Endothelial cell of umbilical vein (primary cell): ENCODE measurements around the gene BOLL. TPM values are rescaled to one million over a fixed set of nuclear protein-coding genes. Genes with fewer than 3 reads are reported as not detected.

Source experiments
- BruUV-seq: library from RNA; stranded (reverse); fragments of 400-500 nt; replicated peaks from 2 replicates; lab custom pipeline; 2021; lab: Mats Ljungman, UMichigan
- CTCF ChIA-PET: fragments of 300-600, 350-600 bp; sonication (Branson Sonifier 250); formaldehyde crosslinking; loops from one replicate; lab custom pipeline; 2021; ENCODE audit warnings: antibody characterized with exemption, inconsistent platforms; lab: Charles Lee
- POLR2A ChIA-PET: fragments of 300-600, 350-600 bp; sonication (Branson Sonifier 250); formaldehyde crosslinking; loops from one replicate; lab custom pipeline; 2021; ENCODE audit warnings: antibody characterized with exemption, inconsistent platforms; lab: Charles Lee
- DNase-seq: peaks from one replicate; pipeline ENCODE4 v3.0.0-alpha.2; 2011; ENCODE audit warnings: low read depth, low spot score
- FAIRE-seq: peaks from 2 replicates; lab custom pipeline; 2011; peaks lifted over from hg19 to GRCh38; lab: Jason Lieb, UNC
- H2AFZ ChIP-seq: 2 replicates; pipeline ENCODE4 v1.6.0; 2012; ENCODE audit warnings: low read depth, low read length, control low read depth, inconsistent platforms
- H3K27ac ChIP-seq: 2 replicates; pipeline ENCODE4 v1.5.1; 2011; ENCODE audit warnings: low read depth, mild to moderate bottlenecking, control low read depth, low read length, moderate library complexity; ENCODE audit not compliant: insufficient read depth
- H3K27me3 ChIP-seq, 2 experiments: 2 replicates each; pipeline versions ENCODE4 v1.6.0 to v1.6.1; 2011; ENCODE audit warnings: low read length in 2 of 2, mixed read lengths in 1 of 2; ENCODE audit not compliant: control insufficient read depth in 2 of 2, insufficient read depth in 2 of 2
- H3K36me3 ChIP-seq, 2 experiments: 2 replicates in 1 of 2; 3 replicates in 1 of 2; pipeline ENCODE4 v1.5.1; 2011; ENCODE audit warnings: low read length in 2 of 2, mild to moderate bottlenecking in 1 of 2, moderate library complexity in 1 of 2; ENCODE audit not compliant: control insufficient read depth in 2 of 2, insufficient read depth in 2 of 2; ENCODE audit errors: extremely low read depth in 1 of 2
- H3K4me1 ChIP-seq: 3 replicates; pipeline ENCODE4 v1.5.1; 2011; ENCODE audit warnings: mild to moderate bottlenecking, low read length; ENCODE audit not compliant: control insufficient read depth, insufficient read depth; ENCODE audit errors: extremely low read depth
- H3K4me2 ChIP-seq: 2 replicates; pipeline ENCODE4 v1.6.1; 2011; ENCODE audit warnings: low read length, control low read depth, mixed read lengths; ENCODE audit not compliant: insufficient read depth
- H3K4me3 ChIP-seq, 3 experiments: fragments of 200-600 bp in 1 of 3; sonication (generic), shearing (Covaris generic) in 1 of 3; replicated peaks in 1 of 3; 2 replicates each; pipeline ENCODE4 v1.5.1; 2011 to 2016; ENCODE audit warnings: control low read depth in 3 of 3, low read length in 3 of 3, mild to moderate bottlenecking in 2 of 3, inconsistent platforms in 1 of 3, low read depth in 1 of 3, moderate library complexity in 1 of 3; ENCODE audit not compliant: insufficient read depth in 1 of 3
- H3K79me2 ChIP-seq: 2 replicates; pipeline ENCODE4 v1.6.0; 2012; ENCODE audit warnings: low read length, inconsistent platforms; ENCODE audit not compliant: control insufficient read depth, insufficient read depth
- H3K9ac ChIP-seq: replicated peaks from 2 replicates; pipeline ENCODE3; 2011; ENCODE audit warnings: low read length, control low read depth; ENCODE audit not compliant: insufficient read depth; ENCODE audit errors: extremely low read depth
- H3K9me1 ChIP-seq: replicated peaks from 3 replicates; pipeline ENCODE4 v1.6.0; 2011; ENCODE audit warnings: mild to moderate bottlenecking, low read length; ENCODE audit not compliant: control insufficient read depth, insufficient read depth; ENCODE audit errors: extremely low read depth
- H3K9me3 ChIP-seq: replicated peaks from 2 replicates; pipeline ENCODE4 v1.5.1; 2012; ENCODE audit warnings: low read length, inconsistent platforms; ENCODE audit not compliant: control insufficient read depth, insufficient read depth
- H4K20me1 ChIP-seq: replicated peaks from 2 replicates; pipeline ENCODE3; 2011; ENCODE audit warnings: mild to moderate bottlenecking, low read length; ENCODE audit not compliant: control insufficient read depth, insufficient read depth; ENCODE audit errors: extremely low read depth
- EZH2 ChIP-seq: IDR thresholded peaks from 2 replicates; pipeline ENCODE4 v1.6.1; 2012; ENCODE audit warnings: borderline replicate concordance, low read depth, mild to moderate bottlenecking, moderate library complexity, low read length, inconsistent platforms; ENCODE audit not compliant: severe bottlenecking
- FOS ChIP-seq: IDR thresholded peaks from 2 replicates; pipeline ENCODE4 v1.6.1; 2011; ENCODE audit warnings: mild to moderate bottlenecking, low read length, moderate library complexity, borderline replicate concordance; ENCODE audit not compliant: insufficient read depth
- GATA2 ChIP-seq: IDR thresholded peaks from 2 replicates; pipeline ENCODE4 v1.7.0; 2011; ENCODE audit warnings: low read depth, mild to moderate bottlenecking, moderate library complexity, mixed read lengths, low read length; ENCODE audit not compliant: insufficient read length, insufficient read depth
- JUN ChIP-seq: IDR thresholded peaks from 2 replicates; pipeline ENCODE4 v1.6.1; 2011; ENCODE audit warnings: borderline replicate concordance, low read depth; ENCODE audit not compliant: insufficient read length, insufficient read depth
- MYC ChIP-seq: IDR thresholded peaks from one replicate; pipeline ENCODE4 v1.6.1; 2011; ENCODE audit warnings: mild to moderate bottlenecking, low read depth, low read length
- POLR2A ChIP-seq: IDR thresholded peaks from 2 replicates; pipeline ENCODE4 v1.6.1; 2012; ENCODE audit warnings: low read depth, mild to moderate bottlenecking, control low read depth, low read length
- POLR2AphosphoS5 ChIP-seq: IDR thresholded peaks from 2 replicates; pipeline ENCODE4 v1.6.1; 2012; ENCODE audit warnings: low read depth, mild to moderate bottlenecking, control low read depth, low read length, moderate library complexity; ENCODE audit not compliant: insufficient read depth
- dilution Hi-C: fragments of 300-500 bp; cut with MboI; formaldehyde crosslinking; loops from one replicate; pipeline ENCODE4 v1.15.0; 2019; ENCODE audit warnings: low sequenced_read_pairs; ENCODE audit not compliant: extremely low pct_ligation_motif_present
- intact Hi-C: fragments of 100-400 bp; cut with micrococcal nuclease; formaldehyde crosslinking; loops from one replicate; pipeline ENCODE4 v1.10.0; 2022
- polyA plus RNA-seq, 4 experiments: library from polyadenylated mRNA; depleted of rRNA in 3 of 4; stranded (reverse) in 3 of 4; unstranded in 1 of 4; fragments of >200 nt; gene quantifications; 2 replicates each; pipeline versions ENCODE4 v1.2.1 to v1.2.3, GENCODE V29; 2011 to 2012; ENCODE audit warnings: missing spikeins in 1 of 4
- total RNA-seq: library from RNA; stranded (reverse); gene quantifications from 2 replicates; pipeline ENCODE4 v1.2.3, GENCODE V29; 2021
- TF ChIP-seq, protein P1 (sequence below), 2 donors: IDR thresholded peaks; 1 replicate in 1 of 2; 2 replicates in 1 of 2; pipeline ENCODE4 v1.5.1; 2011; ENCODE audit warnings: low read length in 2 of 2, mild to moderate bottlenecking in 2 of 2, moderate library complexity in 2 of 2, control low read depth in 1 of 2, inconsistent platforms in 1 of 2, low read depth in 1 of 2; ENCODE audit not compliant: insufficient read depth in 1 of 2; ENCODE audit errors: extremely low read depth in 1 of 2
- TF ChIP-seq, protein P2 (sequence below): IDR thresholded peaks from 2 replicates; pipeline ENCODE4 v1.6.1; 2011; ENCODE audit not compliant: insufficient read depth, insufficient read length

BOLL gene
- total and polyA plus RNA-seq, 2 donors (not counting 3 experiments of a cell fraction or from before 2014, with no cell fraction given): not detected

DNA sequence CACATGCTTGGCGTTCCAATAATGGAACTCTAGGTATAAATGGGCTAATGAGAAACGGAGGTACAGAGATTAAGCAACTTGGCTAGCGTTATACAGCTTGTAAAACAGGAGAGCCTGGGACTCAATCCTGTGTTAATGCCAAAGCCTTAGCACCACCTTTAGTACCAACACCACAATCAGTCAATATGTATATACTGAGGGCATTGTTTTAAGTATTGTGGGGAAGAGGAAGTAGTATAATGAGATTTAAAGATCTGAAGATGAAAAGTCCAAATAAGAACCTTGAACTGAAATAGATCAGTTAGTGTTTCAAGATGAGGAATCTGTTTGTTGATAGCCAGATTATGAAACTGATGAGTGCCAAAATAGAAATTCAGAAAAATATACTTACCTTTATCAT, 71.8 kb downstream of the BOLL start:
- no peak for DNase-seq
- H3K4me2 ChIP-seq: no peak overlapping the region
- H3K27me3 ChIP-seq: no peaks in the 10 kb centered on the region
- H3K79me2 ChIP-seq: peaks cover 21% of the 10 kb centered on the region
- intact Hi-C loops (loop anchor here (5.0 kb wide), 1 partner anchor 49 kb away; no protein-coding TSS in a partner anchor), dilution Hi-C loops (no loop called here)
- no peaks in the 10 kb centered on the region for H4K20me1 ChIP-seq
- CTCF ChIA-PET: no interaction called here
- H2AFZ ChIP-seq: no peak overlapping the region
- no peak overlapping the region for H3K9ac ChIP-seq
- no TSS peak for BruUV-seq
- no peaks in the 10 kb centered on the region for H3K36me3 ChIP-seq
- POLR2A ChIA-PET: no interaction called here
- TF ChIP-seq EZH2: no peak
- no peaks in the 10 kb centered on the region for H3K9me3 ChIP-seq
- no peak overlapping the region for H3K27ac ChIP-seq
- H3K9me1 ChIP-seq: no peaks in the 10 kb centered on the region
- H3K4me3 ChIP-seq: no peak overlapping the region
- no peak for FAIRE-seq
- peaks cover 2% of the 10 kb centered on the region for H3K4me1 ChIP-seq

DNA sequence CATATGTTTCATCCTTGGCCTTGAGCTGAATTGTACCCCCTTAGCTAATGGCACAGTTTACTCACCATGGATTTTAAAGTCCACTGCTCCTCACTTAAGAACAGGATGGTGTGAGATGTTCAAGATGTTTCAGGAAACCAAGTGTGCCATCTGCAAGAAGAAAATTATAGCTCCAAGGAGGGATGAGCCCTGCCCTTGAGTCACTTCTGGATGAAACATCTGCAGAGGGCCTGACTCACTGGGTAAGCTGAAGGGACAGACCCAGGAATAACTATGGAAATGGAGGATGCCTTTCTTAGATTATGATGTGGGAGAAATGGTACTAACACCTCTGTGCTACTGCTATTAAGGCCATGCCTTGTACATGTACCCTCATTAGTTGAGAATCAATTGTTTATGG, 73.5 kb downstream of the BOLL start:
- intact Hi-C loops (loop anchor here (5.0 kb wide), 1 partner anchor 51 kb away; no protein-coding TSS in a partner anchor), dilution Hi-C loops (no loop called here)
- no peaks in the 10 kb centered on the region for H3K36me3 ChIP-seq
- no peak for DNase-seq
- CTCF ChIA-PET: no interaction called here
- no peak overlapping the region for H3K4me3 ChIP-seq
- peaks cover 13% of the 10 kb centered on the region for H3K4me1 ChIP-seq
- TF ChIP-seq, protein P1, sequence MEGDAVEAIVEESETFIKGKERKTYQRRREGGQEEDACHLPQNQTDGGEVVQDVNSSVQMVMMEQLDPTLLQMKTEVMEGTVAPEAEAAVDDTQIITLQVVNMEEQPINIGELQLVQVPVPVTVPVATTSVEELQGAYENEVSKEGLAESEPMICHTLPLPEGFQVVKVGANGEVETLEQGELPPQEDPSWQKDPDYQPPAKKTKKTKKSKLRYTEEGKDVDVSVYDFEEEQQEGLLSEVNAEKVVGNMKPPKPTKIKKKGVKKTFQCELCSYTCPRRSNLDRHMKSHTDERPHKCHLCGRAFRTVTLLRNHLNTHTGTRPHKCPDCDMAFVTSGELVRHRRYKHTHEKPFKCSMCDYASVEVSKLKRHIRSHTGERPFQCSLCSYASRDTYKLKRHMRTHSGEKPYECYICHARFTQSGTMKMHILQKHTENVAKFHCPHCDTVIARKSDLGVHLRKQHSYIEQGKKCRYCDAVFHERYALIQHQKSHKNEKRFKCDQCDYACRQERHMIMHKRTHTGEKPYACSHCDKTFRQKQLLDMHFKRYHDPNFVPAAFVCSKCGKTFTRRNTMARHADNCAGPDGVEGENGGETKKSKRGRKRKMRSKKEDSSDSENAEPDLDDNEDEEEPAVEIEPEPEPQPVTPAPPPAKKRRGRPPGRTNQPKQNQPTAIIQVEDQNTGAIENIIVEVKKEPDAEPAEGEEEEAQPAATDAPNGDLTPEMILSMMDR (IDR thresholded peaks at IDR 0.05; ENCODE audit: extremely low read depth in 1 of 2, insufficient read depth in 1 of 2, low read depth in 1 of 2, low read length in 2 of 2): no peak
- TF ChIP-seq POLR2A (no peak), MYC (no peak), POLR2AphosphoS5 (no peak), JUN (no peak), GATA2 (no peak), FOS (no peak)
- TF ChIP-seq, protein P2, sequence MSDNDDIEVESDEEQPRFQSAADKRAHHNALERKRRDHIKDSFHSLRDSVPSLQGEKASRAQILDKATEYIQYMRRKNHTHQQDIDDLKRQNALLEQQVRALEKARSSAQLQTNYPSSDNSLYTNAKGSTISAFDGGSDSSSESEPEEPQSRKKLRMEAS: no peak
- no peak for FAIRE-seq
- no peaks in the 10 kb centered on the region for H3K9me3 ChIP-seq
- H3K9ac ChIP-seq: no peak overlapping the region
- H3K79me2 ChIP-seq: peaks cover 32% of the 10 kb centered on the region
- H3K27ac ChIP-seq: no peak overlapping the region
- H3K9me1 ChIP-seq: no peaks in the 10 kb centered on the region
- POLR2A ChIA-PET: no interaction called here
- no peak overlapping the region for H2AFZ ChIP-seq
- H3K27me3 ChIP-seq: no peaks in the 10 kb centered on the region
- no peaks in the 10 kb centered on the region for H4K20me1 ChIP-seq
- no TSS peak for BruUV-seq
- no peak overlapping the region for H3K4me2 ChIP-seq
